ENCODE measurements around the gene MADD.
"Not testable (repeated sequence)": the region's sequence is repeated elsewhere in the genome, so short reads cannot be mapped to it uniquely, and the experiment has no call there.

Gene MADD

DNA sequence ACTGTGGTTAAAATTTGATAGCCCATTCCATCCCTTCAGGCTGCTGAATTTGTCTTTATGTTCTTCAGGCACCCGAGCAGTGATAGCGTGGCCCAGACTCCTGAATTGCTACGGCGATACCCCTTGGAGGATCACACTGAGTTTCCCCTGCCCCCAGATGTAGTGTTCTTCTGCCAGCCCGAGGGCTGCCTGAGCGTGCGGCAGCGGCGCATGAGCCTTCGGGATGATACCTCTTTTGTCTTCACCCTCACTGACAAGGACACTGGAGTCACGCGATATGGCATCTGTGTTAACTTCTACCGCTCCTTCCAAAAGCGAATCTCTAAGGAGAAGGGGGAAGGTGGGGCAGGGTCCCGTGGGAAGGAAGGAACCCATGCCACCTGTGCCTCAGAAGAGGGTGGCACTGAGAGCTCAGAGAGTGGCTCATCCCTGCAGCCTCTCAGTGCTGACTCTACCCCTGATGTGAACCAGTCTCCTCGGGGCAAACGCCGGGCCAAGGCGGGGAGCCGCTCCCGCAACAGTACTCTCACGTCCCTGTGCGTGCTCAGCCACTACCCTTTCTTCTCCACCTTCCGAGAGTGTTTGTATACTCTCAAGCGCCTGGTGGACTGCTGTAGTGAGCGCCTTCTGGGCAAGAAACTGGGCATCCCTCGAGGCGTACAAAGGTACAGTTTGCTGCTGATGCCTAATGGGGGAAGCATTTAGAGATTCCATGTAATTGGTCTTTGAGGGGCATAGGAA is 4.7 kb downstream of the MADD start:
- DNase-seq (ENCODE audit: low spot score) = no peak

DNA sequence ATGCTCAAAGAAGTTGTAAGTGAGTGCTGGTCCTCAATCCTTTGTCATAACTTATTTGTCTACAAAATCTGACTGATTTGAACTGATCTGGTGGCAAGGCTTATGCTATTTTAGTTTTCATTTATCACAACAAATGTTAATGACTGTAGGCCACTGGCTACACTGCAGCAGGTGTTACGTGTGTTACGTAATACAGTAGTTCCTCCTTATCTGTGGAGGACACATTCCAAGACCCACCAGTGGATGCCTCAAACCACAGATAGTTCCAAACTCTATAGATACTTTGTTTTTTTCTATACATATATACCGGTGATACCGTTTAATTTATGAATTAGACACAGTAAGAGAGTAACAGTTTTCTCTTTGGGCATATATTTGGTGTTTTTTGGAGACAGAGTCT is 7.0 kb downstream of the MADD start:
- no peak for DNase-seq (ENCODE audit: low spot score)

DNA sequence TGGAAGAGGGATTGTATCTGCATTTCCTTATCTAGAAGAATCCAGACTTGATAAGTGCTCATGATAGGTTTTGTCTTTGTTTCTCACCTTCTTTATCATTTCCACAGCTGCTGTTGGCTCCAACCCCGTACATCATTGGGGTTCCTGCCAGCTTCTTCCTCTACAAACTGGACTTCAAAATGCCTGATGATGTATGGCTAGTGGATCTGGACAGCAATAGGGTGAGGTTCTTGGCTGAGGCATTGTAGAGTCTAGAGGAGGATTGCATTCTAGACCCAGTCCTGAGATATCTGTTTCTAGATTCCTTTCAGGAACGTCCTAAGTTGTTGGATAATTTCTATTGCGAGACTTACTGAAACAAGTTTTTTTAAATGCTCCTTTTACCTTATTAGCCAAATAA is 8.1 kb downstream of the MADD start:
- no peak for DNase-seq (ENCODE audit: low spot score)

DNA sequence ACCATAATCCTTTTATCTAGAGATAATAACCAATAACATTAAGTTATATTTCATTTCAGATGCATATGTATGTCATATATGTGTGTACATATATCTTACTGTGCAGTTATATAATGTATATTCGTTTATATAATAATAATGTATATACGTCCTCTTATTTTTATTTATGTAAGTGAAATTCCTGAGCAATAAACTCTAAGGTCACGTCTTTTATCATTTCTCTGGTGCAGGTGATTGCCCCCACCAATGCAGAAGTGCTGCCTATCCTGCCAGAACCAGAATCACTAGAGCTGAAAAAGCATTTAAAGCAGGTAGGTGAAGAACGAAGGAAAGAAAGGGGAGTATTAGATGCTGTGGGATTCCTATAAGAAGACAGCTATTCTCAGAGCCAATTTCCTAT is 8.8 kb downstream of the MADD start:
- DNase-seq (ENCODE audit: low spot score) = no peak

DNA sequence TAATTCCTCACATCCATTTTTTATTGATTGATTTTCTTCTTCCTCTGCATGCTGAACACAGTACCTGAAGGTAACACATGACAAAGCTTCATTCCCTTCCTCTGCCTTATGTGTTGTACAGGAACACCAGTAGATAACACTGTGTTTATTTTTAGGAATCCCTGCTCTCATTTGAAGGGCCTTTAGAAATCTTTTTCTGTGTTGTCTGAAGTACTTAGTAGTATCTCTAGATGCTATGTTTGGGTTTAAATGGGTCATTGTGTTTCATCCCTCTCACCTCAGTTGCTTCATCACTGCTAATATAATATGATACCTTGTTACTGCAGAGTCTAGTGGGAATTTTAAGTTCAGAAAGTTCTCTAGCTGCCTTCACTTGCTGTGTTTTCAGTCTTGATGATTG is 10.2 kb downstream of the MADD start:
- no peak for DNase-seq (ENCODE audit: low spot score)

DNA sequence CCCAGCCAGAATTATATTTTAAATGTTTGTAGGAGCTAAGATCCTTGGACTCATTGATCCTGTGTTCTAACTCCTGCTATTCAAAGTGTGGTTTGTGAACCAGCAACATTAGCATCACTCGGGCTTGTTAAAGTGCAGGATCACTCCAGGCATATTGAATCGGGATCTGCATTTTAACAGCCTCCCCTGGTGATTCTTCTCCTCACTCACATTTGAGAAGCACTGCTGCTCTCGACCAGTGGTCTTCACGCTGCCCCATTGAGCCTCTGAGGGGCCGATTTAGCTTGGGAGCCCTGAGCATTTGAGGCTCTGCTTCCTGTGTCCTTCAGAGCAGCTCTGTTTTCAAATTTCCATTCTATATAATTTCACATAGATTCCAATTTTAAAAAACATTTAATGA is 10.9 kb downstream of the MADD start:
- DNase-seq (ENCODE audit: low spot score) = no peak

DNA sequence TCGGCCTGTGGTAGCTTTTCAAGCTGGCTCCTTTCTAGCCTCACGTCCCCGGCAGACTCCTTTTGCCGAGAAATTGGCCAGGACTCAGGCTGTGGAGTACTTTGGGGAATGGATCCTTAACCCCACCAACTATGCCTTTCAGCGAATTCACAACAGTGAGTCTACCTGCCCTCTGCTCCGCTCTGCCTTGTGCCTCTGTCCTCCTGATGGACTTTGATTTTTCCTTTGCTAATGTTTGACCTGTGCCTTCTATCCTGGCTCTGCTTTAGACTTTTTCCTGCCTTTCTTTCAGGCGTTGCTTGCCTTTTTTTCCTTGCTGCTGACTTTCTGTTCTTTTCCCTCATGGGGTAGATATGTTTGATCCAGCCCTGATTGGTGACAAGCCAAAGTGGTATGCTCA is 12.5 kb downstream of the MADD start:
- DNase-seq (ENCODE audit: low spot score) = no peak

DNA sequence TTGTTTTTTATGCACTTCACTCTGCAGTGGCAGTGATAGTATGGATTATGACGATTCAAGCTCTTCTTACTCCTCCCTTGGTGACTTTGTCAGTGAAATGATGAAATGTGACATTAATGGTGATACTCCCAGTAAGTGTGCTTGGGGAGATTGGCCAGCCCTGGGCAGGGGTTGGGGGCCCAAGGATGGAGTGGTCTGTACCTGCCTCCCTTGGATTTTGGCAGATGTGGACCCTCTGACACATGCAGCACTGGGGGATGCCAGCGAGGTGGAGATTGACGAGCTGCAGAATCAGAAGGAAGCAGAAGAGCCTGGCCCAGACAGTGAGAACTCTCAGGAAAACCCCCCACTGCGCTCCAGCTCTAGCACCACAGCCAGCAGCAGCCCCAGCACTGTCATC is 14.2 kb downstream of the MADD start:
- no peak for DNase-seq (ENCODE audit: low spot score)

DNA sequence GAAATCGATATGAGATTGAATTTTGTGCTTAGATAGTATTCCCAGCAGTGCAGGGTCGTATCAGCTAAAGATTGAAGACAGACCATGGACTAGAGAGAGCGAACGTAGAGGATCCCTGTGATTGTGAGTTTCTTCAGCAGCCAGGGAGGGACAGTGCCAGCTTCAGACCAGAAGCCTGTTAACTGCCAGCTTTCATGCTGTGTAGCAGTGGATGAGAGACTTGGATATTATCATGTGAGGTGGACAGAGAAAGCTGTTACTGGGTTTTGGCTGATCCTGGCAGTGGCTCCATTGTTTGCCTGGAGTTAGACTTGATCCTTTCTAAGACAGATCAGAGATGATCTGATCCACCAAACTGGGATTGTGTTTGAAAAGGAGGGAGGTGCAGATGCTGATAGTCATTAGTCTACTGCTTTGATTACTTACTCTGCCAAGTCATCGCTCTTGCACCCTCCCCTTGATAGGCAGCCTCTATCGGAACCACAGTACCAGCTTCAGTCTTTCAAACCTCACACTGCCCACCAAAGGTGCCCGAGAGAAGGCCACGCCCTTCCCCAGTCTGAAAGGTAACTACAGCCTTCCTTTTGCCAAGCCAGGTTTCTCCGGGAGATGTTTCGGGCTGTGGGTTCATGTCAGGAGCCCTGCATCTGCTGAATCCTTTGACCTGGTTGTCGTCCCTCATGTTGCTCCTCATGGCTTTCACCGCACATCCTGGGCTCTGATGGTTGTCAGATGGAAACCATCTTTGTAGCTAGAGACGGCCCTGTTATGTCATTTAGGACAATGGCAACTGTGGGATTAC is 16.2 kb downstream of the MADD start:
- no peak for DNase-seq (ENCODE audit: low spot score)

DNA sequence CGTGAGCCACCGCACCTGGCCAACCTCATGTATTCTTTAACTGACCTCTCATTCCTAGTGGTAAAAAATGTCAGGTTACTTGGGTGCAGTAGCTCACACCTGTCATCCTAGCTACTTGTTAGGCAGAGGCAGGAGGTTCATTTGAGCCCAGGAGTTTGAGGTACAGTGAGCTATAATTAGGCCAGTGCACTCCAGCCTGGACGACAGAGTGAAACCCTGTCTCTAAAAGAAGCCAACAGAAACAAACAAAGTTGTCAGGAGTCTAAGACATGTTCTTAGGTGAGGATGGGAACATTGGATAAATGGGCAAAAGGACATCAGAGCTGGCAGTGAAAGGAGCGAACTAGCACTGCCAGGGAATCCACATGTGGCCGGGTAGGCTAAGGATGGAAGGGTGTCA is 18.1 kb downstream of the MADD start:
- no peak for DNase-seq (ENCODE audit: low spot score)

DNA sequence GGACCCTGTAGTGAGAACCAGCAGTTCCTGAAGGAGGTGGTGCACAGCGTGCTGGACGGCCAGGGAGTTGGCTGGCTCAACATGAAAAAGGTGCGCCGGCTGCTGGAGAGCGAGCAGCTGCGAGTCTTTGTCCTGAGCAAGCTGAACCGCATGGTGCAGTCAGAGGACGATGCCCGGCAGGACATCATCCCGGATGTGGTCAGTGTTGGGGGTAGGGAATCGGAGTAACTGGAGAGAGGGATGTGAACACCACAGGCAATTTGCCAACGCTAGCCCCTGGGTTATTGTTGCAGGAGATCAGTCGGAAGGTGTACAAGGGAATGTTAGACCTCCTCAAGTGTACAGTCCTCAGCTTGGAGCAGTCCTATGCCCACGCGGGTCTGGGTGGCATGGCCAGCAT is 19.9 kb downstream of the MADD start:
- DNase-seq (ENCODE audit: low spot score) = no peak

DNA sequence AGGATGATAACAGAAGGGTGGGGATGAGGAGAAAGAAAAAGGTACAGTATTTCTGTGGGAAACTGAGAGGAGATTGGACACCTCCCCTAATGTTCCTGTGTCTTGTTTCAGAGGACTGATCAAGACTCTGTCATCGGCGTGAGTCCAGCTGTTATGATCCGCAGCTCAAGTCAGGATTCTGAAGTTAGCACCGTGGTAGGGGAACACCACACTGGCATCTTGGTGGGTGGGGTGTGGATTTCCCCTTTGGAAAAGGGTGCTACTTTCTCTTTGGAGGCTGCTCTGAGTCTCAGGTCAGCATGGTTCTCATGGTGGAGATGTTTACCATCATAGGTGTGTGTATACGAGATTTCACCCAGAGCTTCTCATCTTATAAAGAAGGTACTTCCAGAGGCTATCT is 25.5 kb downstream of the MADD start:
- no peak for DNase-seq (ENCODE audit: low spot score)

DNA sequence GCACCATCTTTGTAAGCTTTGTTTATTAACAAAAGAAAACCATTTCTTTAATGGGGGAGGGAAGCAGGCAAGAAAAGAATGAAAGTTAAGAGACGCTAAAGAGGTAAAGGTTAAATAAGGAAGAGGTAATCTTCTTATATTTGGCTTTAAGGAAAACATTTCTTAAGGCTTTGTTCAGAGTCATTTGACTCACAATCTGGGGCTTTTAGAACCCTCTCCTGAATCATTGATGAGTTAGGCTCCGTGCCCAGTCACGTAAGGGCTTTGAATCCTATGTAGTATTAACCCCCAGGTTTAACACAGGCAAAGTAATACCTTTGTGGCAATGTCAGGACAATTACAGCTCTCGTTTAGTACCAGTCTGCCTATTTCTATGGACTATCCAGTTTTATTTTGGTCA is 26.1 kb downstream of the MADD start:
- DNase-seq (ENCODE audit: low spot score) = no peak

DNA sequence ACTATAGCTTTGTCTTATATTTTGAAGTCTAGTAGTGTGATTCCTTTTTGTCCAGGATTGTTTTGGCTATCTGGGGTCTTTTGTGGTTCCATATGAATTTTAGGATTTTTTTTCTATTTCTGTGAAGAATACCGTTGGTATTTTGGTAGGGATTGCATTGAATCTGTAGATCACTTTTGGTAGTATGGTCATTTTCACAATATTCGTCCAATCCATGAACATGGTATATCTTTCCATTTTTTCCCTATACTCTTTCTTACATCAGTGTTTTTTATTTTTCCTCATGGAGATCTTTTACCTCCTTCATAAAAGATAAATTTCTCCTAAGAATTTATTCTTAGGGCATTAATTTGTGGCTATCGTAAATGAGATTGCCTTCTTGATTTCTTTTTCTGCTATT is 29.1 kb downstream of the MADD start:
- no peak for DNase-seq (ENCODE audit: low spot score)

DNA sequence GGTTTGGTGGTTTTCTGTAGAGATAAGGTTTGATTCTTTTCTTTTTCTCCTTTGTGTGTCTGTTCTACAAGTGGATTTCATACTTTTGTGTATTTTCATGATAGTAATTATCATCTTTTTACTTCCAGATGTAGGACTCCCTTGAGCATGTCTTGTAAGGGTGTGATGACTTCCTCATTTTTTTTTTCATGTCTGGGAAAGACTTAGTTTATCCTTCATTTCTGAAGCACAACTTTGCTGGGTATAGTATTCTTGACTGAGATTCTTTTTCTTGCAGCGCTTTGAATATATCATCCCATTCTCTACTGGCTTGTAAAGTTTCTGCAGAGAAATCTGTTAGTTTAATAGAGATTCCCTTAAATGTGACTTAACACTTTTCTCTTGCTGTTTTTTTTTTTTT is 32.9 kb downstream of the MADD start:
- DNase-seq (ENCODE audit: low spot score) = no peak

DNA sequence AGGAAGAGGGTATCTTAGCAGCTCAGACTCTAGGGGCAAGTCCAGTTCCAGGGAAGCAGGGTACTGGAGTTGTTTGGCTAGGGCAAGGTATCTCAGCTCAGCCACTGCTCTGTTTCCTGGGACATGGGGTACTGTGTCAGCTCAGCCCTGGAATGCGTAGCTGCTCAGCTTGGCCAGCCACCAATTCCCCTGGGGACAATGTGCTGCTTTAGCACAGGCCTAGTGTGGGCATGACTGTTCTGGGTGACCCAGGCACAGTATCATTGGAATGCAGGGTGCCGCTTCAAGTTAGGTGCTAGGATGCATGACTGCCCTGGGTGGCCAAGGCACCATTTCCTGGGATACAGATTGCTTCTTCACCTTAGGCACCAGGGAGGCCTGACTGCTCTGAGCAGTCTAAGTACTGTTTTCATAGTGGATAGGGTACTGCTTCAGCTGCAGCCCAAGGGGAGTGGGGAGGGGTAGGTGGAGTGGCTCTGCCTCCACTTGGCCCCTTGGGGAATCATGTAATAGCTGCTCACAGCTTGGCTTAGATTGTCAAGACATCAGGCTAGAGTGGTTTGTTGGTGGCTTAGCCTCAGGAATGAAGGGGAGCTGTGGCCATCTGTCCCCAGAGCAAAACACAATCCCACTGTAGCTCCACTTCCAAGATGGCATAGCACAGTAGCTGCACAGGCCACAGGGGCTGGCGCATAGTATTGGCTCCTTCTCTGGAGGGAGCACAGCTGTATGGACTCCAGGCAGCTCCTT is 36.0 kb downstream of the MADD start:
- peak; percentile 72 for DNase-seq (ENCODE audit: low spot score)

DNA sequence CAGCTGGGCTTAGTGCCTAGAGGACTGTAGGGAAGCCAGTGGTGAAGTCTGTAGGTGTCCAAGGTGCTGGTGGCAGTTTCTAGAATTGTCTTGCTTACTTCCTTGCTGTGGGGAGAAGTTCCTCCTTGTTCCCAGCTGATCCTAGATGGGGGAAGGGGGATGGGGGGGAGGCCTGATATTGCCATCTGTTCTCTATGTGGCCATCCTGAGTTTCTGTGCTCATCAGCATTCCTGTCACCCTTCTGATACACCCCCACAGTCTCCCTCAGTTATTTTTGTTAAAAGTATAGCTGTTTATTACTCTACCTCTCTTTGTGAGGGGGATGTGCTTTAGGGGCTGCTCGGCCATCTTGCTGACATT is 36.5 kb downstream of the MADD start:
- no peak for DNase-seq (ENCODE audit: low spot score)

DNA sequence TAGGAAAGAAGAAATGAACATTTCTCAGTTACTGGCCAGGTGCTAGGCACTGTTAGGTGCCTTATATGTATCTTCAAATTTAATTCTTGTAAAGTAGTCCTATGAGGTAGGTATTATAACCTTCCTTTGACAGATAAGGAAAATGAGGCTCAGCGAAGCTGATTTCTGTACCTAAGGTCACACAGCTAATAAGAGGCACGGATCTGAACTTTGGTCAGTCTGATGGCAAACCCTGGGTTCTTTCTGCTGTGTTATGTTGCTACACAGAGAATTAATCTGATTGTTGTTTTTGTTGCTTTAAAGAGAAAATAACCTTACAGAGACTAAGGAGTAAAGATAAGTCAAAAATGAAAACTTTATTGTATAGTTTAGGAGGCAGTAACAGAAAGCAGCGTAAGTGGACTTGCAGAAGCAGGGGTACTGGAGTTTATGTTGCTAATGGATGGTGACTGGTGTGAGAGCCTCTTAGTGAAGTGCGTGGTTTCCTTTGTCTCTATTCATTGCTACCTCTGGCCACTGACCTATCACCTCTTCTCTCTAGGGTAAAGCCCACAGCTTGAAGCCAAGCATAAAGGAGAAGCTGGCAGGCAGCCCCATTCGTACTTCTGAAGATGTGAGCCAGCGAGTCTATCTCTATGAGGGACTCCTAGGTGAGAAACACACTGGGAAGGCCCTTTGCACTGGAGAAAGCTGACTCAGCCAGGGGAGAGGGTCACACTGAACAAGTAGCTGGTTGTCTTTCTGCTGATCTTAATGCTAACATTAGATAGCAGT is 38.3 kb downstream of the MADD start:
- DNase-seq (ENCODE audit: low spot score) = no peak

DNA sequence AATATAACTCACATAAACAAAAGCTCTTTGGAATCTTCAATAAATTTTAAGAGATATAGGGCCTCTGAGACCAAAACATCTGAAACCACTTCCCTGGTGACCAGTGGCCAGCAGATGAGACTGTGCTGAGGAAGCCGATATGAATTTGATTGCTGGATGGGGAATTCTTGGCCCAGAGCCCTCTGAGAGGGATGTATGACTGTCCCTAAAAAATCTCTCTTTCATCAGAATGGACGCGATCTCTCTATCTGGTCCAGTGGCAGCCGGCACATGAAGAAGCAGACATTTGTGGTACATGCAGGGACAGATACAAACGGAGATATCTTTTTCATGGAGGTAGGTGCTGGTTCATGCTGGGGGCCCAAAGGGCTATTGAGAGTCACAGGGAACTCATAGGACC is 45.1 kb downstream of the MADD start:
- no peak for DNase-seq (ENCODE audit: low spot score)

DNA sequence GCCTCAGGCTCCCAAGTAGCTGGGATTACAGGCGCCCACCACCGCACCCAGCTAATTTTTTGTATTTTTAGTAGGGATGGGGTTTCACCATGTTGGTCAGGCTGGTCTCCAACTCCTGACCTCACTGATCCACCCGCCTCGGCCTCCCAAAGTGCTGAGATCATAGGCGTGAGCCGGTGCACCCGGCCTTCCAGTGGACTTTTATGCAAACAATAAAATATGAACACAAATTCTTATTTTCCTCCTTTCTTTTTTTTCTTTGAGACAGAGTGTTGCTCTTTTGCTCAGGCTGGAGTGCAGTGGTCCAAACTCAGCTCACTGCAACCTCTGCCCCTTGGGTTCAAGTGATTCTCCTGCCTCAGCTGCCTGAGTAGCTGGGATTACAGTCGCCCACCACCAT is 46.6 kb downstream of the MADD start:
- DNase-seq (ENCODE audit: low spot score) = not testable (repeated sequence)

DNA sequence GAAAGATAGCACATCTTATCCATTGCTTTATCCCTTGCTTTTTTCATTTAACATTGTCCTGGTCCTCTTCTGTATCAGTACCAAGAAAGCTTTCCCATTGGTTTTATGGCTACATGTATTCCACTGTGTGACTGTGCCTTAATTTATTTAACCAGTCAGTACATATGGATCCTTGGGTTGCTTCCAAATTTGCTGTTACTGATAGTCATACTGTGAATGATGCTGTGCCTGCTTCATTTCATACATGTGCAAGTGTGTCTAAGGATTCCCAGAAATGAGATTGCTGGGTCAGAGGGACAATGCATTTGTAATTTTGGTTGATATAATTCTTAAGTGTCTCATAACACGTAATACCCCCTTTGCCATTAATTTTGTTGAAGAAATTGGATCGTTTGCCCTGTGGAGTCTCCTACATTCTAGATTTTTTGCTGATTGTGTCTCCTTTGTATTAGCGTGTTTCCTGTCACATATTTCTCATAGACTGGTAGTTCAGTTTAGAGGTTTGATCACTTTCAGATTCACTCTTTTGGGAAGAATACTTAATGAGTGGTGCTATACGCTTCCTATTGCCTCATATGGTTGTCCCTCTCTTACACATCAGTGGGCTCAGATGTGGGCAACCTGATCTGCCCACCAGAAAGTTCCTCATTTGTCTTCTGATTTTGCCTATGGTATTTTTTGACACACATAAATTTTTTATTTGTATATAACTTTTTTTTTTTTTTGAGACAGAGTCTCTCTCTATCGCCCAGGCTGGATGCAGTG is 47.3 kb downstream of the MADD start:
- no peak for DNase-seq (ENCODE audit: low spot score)

DNA sequence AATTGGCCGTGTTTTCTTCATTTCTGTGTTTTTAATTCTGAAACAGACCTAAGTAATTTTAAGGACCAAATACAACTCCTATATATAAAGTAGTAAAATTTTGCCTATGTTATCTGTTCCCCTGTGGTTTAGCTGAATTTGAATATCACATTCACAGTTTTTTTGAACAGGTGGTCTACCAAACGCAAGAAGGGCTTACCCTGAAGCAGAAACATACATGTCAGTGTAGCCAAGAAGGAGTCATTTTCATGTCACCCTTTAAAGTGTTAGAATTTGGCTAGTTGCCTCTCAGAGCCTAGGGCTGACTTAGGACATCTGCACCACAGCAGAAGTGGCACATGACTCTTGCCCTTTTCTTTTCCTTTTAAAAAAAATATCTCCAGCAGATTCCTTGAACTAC is 48.2 kb downstream of the MADD start:
- DNase-seq (ENCODE audit: low spot score) = no peak
